IMR-90 (cell line): ENCODE measurements around the gene WASF3. TPM values are rescaled to one million over a fixed set of nuclear protein-coding genes. Genes with fewer than 3 reads are reported as not detected.

Experiments
- ATAC-seq: fragments of 200-7000 bp; cut with Tn5 transposase; 2 replicates; pipeline ENCODE4 v1.9.1; 2020; ENCODE audit warnings: low read depth, mild to moderate bottlenecking, moderate library complexity
- BruUV-seq: library from RNA; stranded (reverse); fragments of 400-500 nt; replicated peaks from 2 replicates; lab custom pipeline; 2021; lab: Mats Ljungman, UMichigan
- CTCF ChIA-PET: fragments of 300-600 bp; formaldehyde crosslinking; extraction: SDS; loops from one replicate; lab custom pipeline; 2021; ENCODE audit warnings: antibody characterized with exemption; lab: Yijun Ruan, JAX
- POLR2A ChIA-PET: fragments of 300-600 bp; sonication (Branson Sonifier 250); formaldehyde crosslinking; loops from one replicate; lab custom pipeline; 2022; ENCODE audit warnings: antibody characterized with exemption; ENCODE audit not compliant: unreplicated experiment; lab: Charles Lee
- DNase-seq: peaks from one replicate; pipeline ENCODE4 v3.0.0; 2013
- H2AFZ ChIP-seq: replicated peaks from 2 replicates; pipeline ENCODE3; 2013; ENCODE audit warnings: low read length, mild to moderate bottlenecking; ENCODE audit not compliant: poor library complexity
- H2AK5ac ChIP-seq: 2 replicates; pipeline ENCODE4 v1.6.1; 2013; ENCODE audit warnings: low read depth, low read length, inconsistent platforms
- H2AK9ac ChIP-seq: replicated peaks from 2 replicates; pipeline ENCODE3; 2013; ENCODE audit warnings: mild to moderate bottlenecking, low read depth, low read length, moderate library complexity; ENCODE audit not compliant: poor library complexity
- H2BK120ac ChIP-seq: 2 replicates; pipeline ENCODE4 v1.6.1; 2013; ENCODE audit warnings: low read depth, low read length, inconsistent platforms
- H2BK15ac ChIP-seq: 3 replicates; pipeline ENCODE4 v1.6.1; 2013; ENCODE audit warnings: low read depth, low read length, inconsistent platforms
- H2BK20ac ChIP-seq: 2 replicates; pipeline ENCODE4 v1.6.1; 2013; ENCODE audit warnings: low read depth, mild to moderate bottlenecking, inconsistent platforms, low read length, moderate library complexity
- H2BK5ac ChIP-seq: 2 replicates; pipeline ENCODE4 v1.6.1; 2013; ENCODE audit warnings: mild to moderate bottlenecking, low read depth, low read length, inconsistent platforms; ENCODE audit not compliant: poor library complexity, severe bottlenecking
- H3K14ac ChIP-seq: replicated peaks from 2 replicates; pipeline ENCODE4 v1.6.1; 2013; ENCODE audit warnings: low read depth, low read length, inconsistent platforms
- H3K18ac ChIP-seq: 2 replicates; pipeline ENCODE4 v1.6.1; 2013; ENCODE audit warnings: low read depth, low read length, control low read depth
- H3K23ac ChIP-seq: 2 replicates; pipeline ENCODE4 v1.6.1; 2013; ENCODE audit warnings: low read depth, low read length, inconsistent platforms
- H3K27ac ChIP-seq: 2 replicates; pipeline ENCODE4 v1.5.1; 2013; ENCODE audit warnings: mild to moderate bottlenecking, control low read depth, low read length; ENCODE audit not compliant: insufficient read depth
- H3K27me3 ChIP-seq: 2 replicates; pipeline ENCODE4 v1.6.1; 2013; ENCODE audit warnings: low read length; ENCODE audit not compliant: control insufficient read depth, insufficient read depth
- H3K36me3 ChIP-seq: 2 replicates; pipeline ENCODE4 v1.6.1; 2013; ENCODE audit warnings: low read length, mixed read lengths; ENCODE audit not compliant: control insufficient read depth, insufficient read depth
- H3K4ac ChIP-seq: 2 replicates; pipeline ENCODE4 v1.6.1; 2013; ENCODE audit warnings: low read depth, low read length, inconsistent platforms
- H3K4me1 ChIP-seq: 2 replicates; pipeline ENCODE4 v1.6.1; 2013; ENCODE audit warnings: low read length, mixed read lengths; ENCODE audit not compliant: control insufficient read depth, insufficient read depth
- H3K4me2 ChIP-seq: 2 replicates; pipeline ENCODE4 v1.6.1; 2013; ENCODE audit warnings: low read depth, mild to moderate bottlenecking, control low read depth, low read length, moderate library complexity
- H3K4me3 ChIP-seq: 2 replicates; pipeline ENCODE4 v1.5.1; 2013; ENCODE audit warnings: low read depth, mild to moderate bottlenecking, control low read depth, low read length, moderate library complexity; ENCODE audit not compliant: insufficient read depth
- H3K56ac ChIP-seq: 2 replicates; pipeline ENCODE4 v1.6.1; 2013; ENCODE audit warnings: low read length, inconsistent platforms; ENCODE audit not compliant: insufficient read depth; ENCODE audit errors: extremely low read depth
- H3K79me1 ChIP-seq, 2 experiments: 2 replicates each; pipeline ENCODE4 v1.6.1; 2013; ENCODE audit warnings: low read length in 2 of 2, inconsistent platforms in 1 of 2, low read depth in 1 of 2
- H3K9ac ChIP-seq: 2 replicates; pipeline ENCODE4 v1.6.1; 2013; ENCODE audit warnings: low read depth, low read length, control low read depth
- H3K9me1 ChIP-seq: 2 replicates; pipeline ENCODE4 v1.6.1; 2013; ENCODE audit warnings: low read length, inconsistent platforms; ENCODE audit not compliant: insufficient read depth
- H3K9me3 ChIP-seq: 2 replicates; pipeline ENCODE4 v1.6.1; 2013; ENCODE audit warnings: low read length; ENCODE audit not compliant: control insufficient read depth, insufficient read depth
- H4K20me1 ChIP-seq: 2 replicates; pipeline ENCODE4 v1.6.1; 2013; ENCODE audit warnings: low read length, inconsistent platforms; ENCODE audit not compliant: insufficient read depth
- H4K5ac ChIP-seq: 2 replicates; pipeline ENCODE4 v1.6.1; 2013; ENCODE audit warnings: mild to moderate bottlenecking, low read depth, low read length, control low read depth
- H4K8ac ChIP-seq, 2 experiments: 2 replicates each; pipeline ENCODE4 v1.6.1; 2013; ENCODE audit warnings: low read depth in 2 of 2, low read length in 2 of 2, control low read depth in 1 of 2, inconsistent platforms in 1 of 2
- H4K91ac ChIP-seq: 2 replicates; pipeline ENCODE4 v1.6.1; 2013; ENCODE audit warnings: low read depth, low read length, inconsistent platforms; ENCODE audit not compliant: insufficient read depth
- BHLHE40 ChIP-seq: fragments of 150-350 bp; IDR thresholded peaks from 2 replicates; pipeline ENCODE4 v1.6.1; 2016; ENCODE audit warnings: mild to moderate bottlenecking, low read depth, low read length
- CEBPB ChIP-seq: IDR thresholded peaks from 2 replicates; pipeline ENCODE4 v1.6.1; 2012; ENCODE audit warnings: low read depth, low read length, improper control_type of control experiment
- CHD1 ChIP-seq: IDR thresholded peaks from 2 replicates; pipeline ENCODE4 v1.6.1; 2012; ENCODE audit warnings: low read depth, low read length, improper control_type of control experiment
- CTCF ChIP-seq: conservative IDR thresholded peaks from 2 replicates; pipeline ENCODE4 v1.5.1; 2012; ENCODE audit warnings: mild to moderate bottlenecking, low read depth, low read length, improper control_type of control experiment
- ELK1 ChIP-seq: fragments of 150-350 bp; IDR thresholded peaks from 2 replicates; pipeline ENCODE4 v1.6.1; 2016; ENCODE audit warnings: low read depth, mild to moderate bottlenecking, low read length, moderate library complexity, borderline replicate concordance
- FOS ChIP-seq: fragments of 150-350 bp; IDR thresholded peaks from 2 replicates; pipeline ENCODE4 v1.6.1; 2016; ENCODE audit warnings: low read depth, low read length
- MAFK ChIP-seq: IDR thresholded peaks from 2 replicates; pipeline ENCODE4 v1.6.1; 2012; ENCODE audit warnings: low read depth, low read length, improper control_type of control experiment
- MAZ ChIP-seq: IDR thresholded peaks from 2 replicates; pipeline ENCODE4 v1.6.1; 2012; ENCODE audit warnings: low read depth, mild to moderate bottlenecking, low read length, improper control_type of control experiment, moderate library complexity, borderline replicate concordance
- MXI1 ChIP-seq: IDR thresholded peaks from 2 replicates; pipeline ENCODE4 v1.6.1; 2012; ENCODE audit warnings: low read depth, mild to moderate bottlenecking, low read length, moderate library complexity, borderline replicate concordance
- NFE2L2 ChIP-seq: fragments of 150-350 bp; IDR thresholded peaks from 2 replicates; pipeline ENCODE4 v1.6.1; 2016; ENCODE audit warnings: low read depth, mild to moderate bottlenecking, low read length
- POLR2A ChIP-seq: IDR thresholded peaks from 2 replicates; pipeline ENCODE4 v1.6.1; 2012; ENCODE audit warnings: mild to moderate bottlenecking, low read depth, low read length
- RAD21 ChIP-seq: IDR thresholded peaks from 2 replicates; pipeline ENCODE4 v1.6.1; 2012; ENCODE audit warnings: low read length, improper control_type of control experiment
- RCOR1 ChIP-seq: IDR thresholded peaks from 2 replicates; pipeline ENCODE4 v1.6.1; 2012; ENCODE audit warnings: mild to moderate bottlenecking, low read length, improper control_type of control experiment; ENCODE audit not compliant: insufficient replicate concordance
- RFX5 ChIP-seq: IDR thresholded peaks from 2 replicates; pipeline ENCODE4 v1.8.0; 2012; ENCODE audit warnings: low read depth, mild to moderate bottlenecking, low read length, moderate library complexity
- SMC3 ChIP-seq: fragments of 150-350 bp; IDR thresholded peaks from 2 replicates; pipeline ENCODE4 v1.6.1; 2016; ENCODE audit warnings: low read depth, mild to moderate bottlenecking, antibody characterized with exemption, low read length, moderate library complexity
- USF2 ChIP-seq: fragments of 150-350 bp; IDR thresholded peaks from 2 replicates; pipeline ENCODE4 v1.6.1; 2017; ENCODE audit warnings: mild to moderate bottlenecking, antibody characterized with exemption, low read length, low read depth
- WGBS, 2 experiments: methylation state at CpG; one replicate each; pipeline versions ENCODE4 v1.1.5 to v1.1.7; 2013; ENCODE audit warnings: missing lambda C conversion rate in 2 of 2; ENCODE audit not compliant: insufficient read length in 1 of 2; ENCODE audit errors: extremely low coverage in 2 of 2; 5-methylcytosine and 5-hydroxymethylcytosine counted together
- dilution Hi-C: fragments of 300-500 bp; cut with HindIII; formaldehyde crosslinking; loops from one replicate; pipeline ENCODE4 v1.14.3; 2018; ENCODE audit warnings: low sequenced_read_pairs; ENCODE audit not compliant: unreplicated experiment
- in situ Hi-C: fragments of 300-500 bp; cut with MboI; formaldehyde crosslinking; loops from 3 replicates; pipeline ENCODE4 v1.14.3; 2019; ENCODE audit warnings: low sequenced_read_pairs, inconsistent platforms, mixed read lengths
- intact Hi-C: fragments of 100-400 bp; cut with micrococcal nuclease; formaldehyde crosslinking; loops from 2 replicates; pipeline ENCODE4 v1.10.0; 2022
- polyA plus RNA-seq, 3 experiments: library from polyadenylated mRNA; depleted of rRNA; stranded (reverse); fragments of >200 nt; gene quantifications; 2 replicates each; pipeline ENCODE4 v1.2.3, GENCODE V29; 2012; ENCODE audit warnings: low replicate concordance in 1 of 3
- total RNA-seq: library from RNA; depleted of rRNA; stranded (reverse); fragments of >200 nt; gene quantifications from 2 replicates; pipeline ENCODE4 v1.2.3, GENCODE V29; 2012

WASF3 gene
- total and polyA plus RNA-seq, 2 of the 4 experiments (the other 2 are of a cell fraction), result 4.3 to 11.4 TPM

GRCh38 chr13:26590379-26590778, 32.9 kb downstream of the WASF3 start:
- no TSS peak for BruUV-seq
- Histone ChIP-seq H4K20me1 (peaks cover 27% of the 10 kb centered on the region; the same call in 1 of the 2 replicates), H3K36me3 (no peaks in the 10 kb centered on the region), H2BK120ac (no peak overlapping the region), H3K4me3 (no peak overlapping the region), H3K27ac (no peak overlapping the region), H3K9me3 (no peaks in the 10 kb centered on the region), H3K4me2 (no peak overlapping the region), H2AK9ac (no peak overlapping the region), H3K23ac (no peak overlapping the region), H3K79me1 (peaks cover 38 to 61% of the 10 kb centered on the region in 2 experiments), H3K4ac (no peak overlapping the region), H3K56ac (no peak overlapping the region), H3K9me1 (peaks cover 8% of the 10 kb centered on the region; the same call in 1 of the 2 replicates), H3K14ac (no peak overlapping the region), H3K18ac (no peak overlapping the region), H2BK20ac (no peak overlapping the region), H2AFZ (no peak overlapping the region), H4K5ac (no peak overlapping the region), H4K91ac (no peak overlapping the region), H2AK5ac (no peak overlapping the region), H2BK15ac (no peak overlapping the region), H3K4me1 (peaks cover 2% of the 10 kb centered on the region; the same call in 1 of the 2 replicates), H3K27me3 (no peaks in the 10 kb centered on the region), H4K8ac (no peak overlapping the region), H2BK5ac (no peak overlapping the region), H3K9ac (no peak overlapping the region)
- DNase-seq (no peak), ATAC-seq (no peak)
- ChIA-PET POLR2A (no interaction called here), CTCF (no interaction called here)
- WGBS, 2 experiments, result no CpG with 5 or more reads among the region's 2 CpGs
- TF ChIP-seq MXI1 (no peak), USF2 (no peak), FOS (no peak), CHD1 (no peak), MAZ (no peak), POLR2A (no peak), ELK1 (no peak), SMC3 (no peak), RAD21 (no peak), BHLHE40 (no peak), CEBPB (no peak), RCOR1 (no peak), NFE2L2 (no peak), CTCF (no peak), MAFK (no peak), RFX5 (no peak)
- in situ Hi-C loops (no loop called here), dilution Hi-C loops (no loop called here), intact Hi-C loops (no loop called here)
